ENCODE data around the gene SFMBT1. TPM values are rescaled to one million over a fixed set of nuclear protein-coding genes. Genes with fewer than 3 reads are reported as not detected.

Gene SFMBT1
- total RNA-seq: 8.4 to 9.0 TPM (median 8.4 TPM) in 3 replicates
- long read RNA-seq, full-length matches to known transcripts: 3 of 11 reads
- long read RNA-seq, partial matches to known transcripts: 1 of 11 reads
- long read RNA-seq, other reads (novel, unspliced or antisense): 7 of 11 reads

GRCh38 chr3:53045518-53046170 is at the start of gene SFMBT1:
TSS of gene SFMBT1 (minus strand) at chr3:53046073. CDS start at chr3:52969128, 76,945 bp downstream.
- peaks cover 19% of the 10 kb centered on the region for H3K4me1 Mint-ChIP-seq (ENCODE audit: low read depth)
- no peak for TF ChIP-seq CTCF (IDR thresholded peaks at IDR 0.05)
- no peaks in the 10 kb centered on the region for H3K9me3 Mint-ChIP-seq (ENCODE audit: low read depth)
- H3K27ac Mint-ChIP-seq (ENCODE audit: unreplicated experiment): peak within 1 kb of the TSS; percentile 83
- H3K36me3 Mint-ChIP-seq (ENCODE audit: low read depth): no peaks in the 10 kb centered on the region
- DNase-seq (ENCODE audit: low spot score): no peak
- H3K4me3 Mint-ChIP-seq (ENCODE audit: unreplicated experiment): peak within 1 kb of the TSS; percentile 86
- no peaks in the 10 kb centered on the region for H3K27me3 Mint-ChIP-seq (ENCODE audit: low read depth)

GRCh38 chr3:53092942-53093341 is 47.1 kb upstream of the SFMBT1 start:
- no peaks in the 10 kb centered on the region for H3K9me3 Mint-ChIP-seq (ENCODE audit: low read depth)
- H3K4me3 Mint-ChIP-seq (ENCODE audit: unreplicated experiment): no peak overlapping the region
- peaks cover 7% of the 10 kb centered on the region for H3K4me1 Mint-ChIP-seq (ENCODE audit: low read depth)
- peak; percentile 1 for DNase-seq (ENCODE audit: low spot score)
- no peaks in the 10 kb centered on the region for H3K27me3 Mint-ChIP-seq (ENCODE audit: low read depth)
- H3K27ac Mint-ChIP-seq (ENCODE audit: unreplicated experiment): no peak overlapping the region
- no peak for TF ChIP-seq CTCF (IDR thresholded peaks at IDR 0.05)
- H3K36me3 Mint-ChIP-seq (ENCODE audit: low read depth): peaks cover 13% of the 10 kb centered on the region

- H3K9me3 Mint-ChIP-seq (ENCODE audit: low read depth): no peaks in the 10 kb centered on the region
- peaks cover 7% of the 10 kb centered on the region for H3K4me1 Mint-ChIP-seq (ENCODE audit: low read depth)
- no peaks in the 10 kb centered on the region for H3K27me3 Mint-ChIP-seq (ENCODE audit: low read depth)
- peak; percentile 53 for DNase-seq (ENCODE audit: low spot score)
- H3K27ac Mint-ChIP-seq (ENCODE audit: unreplicated experiment): no peak overlapping the region
- H3K4me3 Mint-ChIP-seq (ENCODE audit: unreplicated experiment): no peak overlapping the region
- TF ChIP-seq CTCF (IDR thresholded peaks at IDR 0.05): no peak
- peaks cover 13% of the 10 kb centered on the region for H3K36me3 Mint-ChIP-seq (ENCODE audit: low read depth)
These were observed 46.3 kb upstream of the SFMBT1 start for GRCh38 chr3:53092216-53092615.

GRCh38 chr3:53091011-53091410 is 45.1 kb upstream of the SFMBT1 start:
- no peak for TF ChIP-seq CTCF (IDR thresholded peaks at IDR 0.05)
- H3K36me3 Mint-ChIP-seq (ENCODE audit: low read depth): peaks cover 13% of the 10 kb centered on the region
- H3K9me3 Mint-ChIP-seq (ENCODE audit: low read depth): no peaks in the 10 kb centered on the region
- H3K27me3 Mint-ChIP-seq (ENCODE audit: low read depth): no peaks in the 10 kb centered on the region
- peaks cover 7% of the 10 kb centered on the region for H3K4me1 Mint-ChIP-seq (ENCODE audit: low read depth)
- H3K4me3 Mint-ChIP-seq (ENCODE audit: unreplicated experiment): no peak overlapping the region
- no peak overlapping the region for H3K27ac Mint-ChIP-seq (ENCODE audit: unreplicated experiment)
- peak; percentile 48 for DNase-seq (ENCODE audit: low spot score)

- H3K27ac Mint-ChIP-seq (ENCODE audit: unreplicated experiment): peak overlapping the region; percentile 73
- no peak overlapping the region for H3K4me3 Mint-ChIP-seq (ENCODE audit: unreplicated experiment)
- no peak for TF ChIP-seq CTCF (IDR thresholded peaks at IDR 0.05)
- peaks cover 8% of the 10 kb centered on the region for H3K4me1 Mint-ChIP-seq (ENCODE audit: low read depth)
- H3K9me3 Mint-ChIP-seq (ENCODE audit: low read depth): no peaks in the 10 kb centered on the region
- H3K27me3 Mint-ChIP-seq (ENCODE audit: low read depth): no peaks in the 10 kb centered on the region
- DNase-seq (ENCODE audit: low spot score): no peak
- peaks cover 13% of the 10 kb centered on the region for H3K36me3 Mint-ChIP-seq (ENCODE audit: low read depth)
These were observed 43.6 kb upstream of the SFMBT1 start for GRCh38 chr3:53089511-53089910.

All from chondrocyte (in vitro differentiated cells).